ENCODE results near the gene PRDM16. TPM values are rescaled to one million over a fixed set of nuclear protein-coding genes. Genes with fewer than 3 reads are reported as not detected.

PRDM16 gene
- total RNA-seq, 1 experiment from 2014 or later: 6.1 TPM

DNA sequence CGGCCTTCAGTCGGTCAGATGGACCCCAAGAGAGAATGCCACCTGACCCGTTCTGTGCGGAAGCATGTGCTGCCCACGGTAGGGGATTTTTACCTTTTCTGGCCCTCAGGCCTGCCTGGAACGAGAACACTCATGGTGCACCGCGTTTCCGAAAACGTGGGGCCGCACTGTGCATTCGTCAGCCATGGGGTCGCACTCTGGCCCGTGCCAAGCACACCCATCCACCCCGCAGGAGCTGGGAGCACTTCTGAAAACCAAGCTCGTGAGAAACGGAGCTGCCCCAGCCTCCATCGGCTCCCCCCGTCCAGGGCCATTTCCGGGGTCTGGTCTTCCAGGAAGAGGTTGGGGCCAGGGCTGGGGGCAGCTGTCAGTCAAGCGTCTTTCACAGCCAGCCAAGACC, 72.8 kb downstream of the PRDM16 start:
- intact Hi-C loops (cut with micrococcal nuclease): no loop called here
- Histone ChIP-seq H2AFZ (ENCODE audit: low read depth, low read length, poor library complexity, severe bottlenecking) (no peak overlapping the region), H3K27ac (ENCODE audit: low read depth, low read length) (no peak overlapping the region), H3K79me2 (ENCODE audit: insufficient read depth, low read length) (no peaks in the 10 kb centered on the region), H3K27me3 (ENCODE audit: insufficient read depth, low read length) (no peaks in the 10 kb centered on the region), H3K9ac (ENCODE audit: low read length) (no peak overlapping the region), H4K20me1 (ENCODE audit: insufficient read depth) (no peaks in the 10 kb centered on the region), H3K4me1 (ENCODE audit: control insufficient read depth in 1 of 2, insufficient read depth in 2 of 2, low read length in 2 of 2) (no peaks in the 10 kb centered on the region), H3K9me2 (ENCODE audit: insufficient read depth) (no peaks in the 10 kb centered on the region), H3K36me3 (ENCODE audit: control insufficient read depth in 1 of 2, insufficient read depth in 2 of 2, low read length in 2 of 2) (no peaks in the 10 kb centered on the region), H3K4me2 (ENCODE audit: low read length) (no peak overlapping the region), H3K9me3 (ENCODE audit: control insufficient read depth in 1 of 2, insufficient read depth in 1 of 2, low read depth in 1 of 2, low read length in 2 of 2) (no peaks in the 10 kb centered on the region), H3K4me3 (replicated peaks in 1 of 2; ENCODE audit: low read depth in 1 of 2, low read length in 2 of 2) (no peak overlapping the region)
- RAD21 ChIA-PET (ENCODE audit: low non-redundant PET in 1 of 2, low total read pairs in 2 of 2, uncharacterized antibody in 2 of 2, unreplicated experiment in 2 of 2): no interaction called here
- ATAC-seq (no peak), DNase-seq (ENCODE audit: low read depth, low spot score) (no peak)
- CTCF ChIA-PET: no interaction called here
- TF ChIP-seq EZH2 (IDR thresholded peaks at IDR 0.05) (no peak), RAD21 (IDR thresholded peaks at IDR 0.05; ENCODE audit: low read depth) (no peak), CEBPB (IDR thresholded peaks at IDR 0.05; ENCODE audit: low read depth) (no peak), SP1 (IDR thresholded peaks at IDR 0.05; ENCODE audit: low read depth) (no peak), POLR2A (IDR thresholded peaks at IDR 0.05; ENCODE audit: borderline replicate concordance, extremely low read depth, insufficient read depth, insufficient read length) (no peak), POLR2AphosphoS5 (IDR thresholded peaks at IDR 0.05; ENCODE audit: low read depth, low read length) (no peak), FOSL1 (IDR thresholded peaks at IDR 0.05; ENCODE audit: low read depth) (no peak), ELF1 (IDR thresholded peaks at IDR 0.05; ENCODE audit: borderline replicate concordance, low read depth) (no peak), SRF (IDR thresholded peaks at IDR 0.05; ENCODE audit: low read depth) (no peak), ZFX (IDR thresholded peaks at IDR 0.05) (no peak)
- TF ChIP-seq, protein P1, sequence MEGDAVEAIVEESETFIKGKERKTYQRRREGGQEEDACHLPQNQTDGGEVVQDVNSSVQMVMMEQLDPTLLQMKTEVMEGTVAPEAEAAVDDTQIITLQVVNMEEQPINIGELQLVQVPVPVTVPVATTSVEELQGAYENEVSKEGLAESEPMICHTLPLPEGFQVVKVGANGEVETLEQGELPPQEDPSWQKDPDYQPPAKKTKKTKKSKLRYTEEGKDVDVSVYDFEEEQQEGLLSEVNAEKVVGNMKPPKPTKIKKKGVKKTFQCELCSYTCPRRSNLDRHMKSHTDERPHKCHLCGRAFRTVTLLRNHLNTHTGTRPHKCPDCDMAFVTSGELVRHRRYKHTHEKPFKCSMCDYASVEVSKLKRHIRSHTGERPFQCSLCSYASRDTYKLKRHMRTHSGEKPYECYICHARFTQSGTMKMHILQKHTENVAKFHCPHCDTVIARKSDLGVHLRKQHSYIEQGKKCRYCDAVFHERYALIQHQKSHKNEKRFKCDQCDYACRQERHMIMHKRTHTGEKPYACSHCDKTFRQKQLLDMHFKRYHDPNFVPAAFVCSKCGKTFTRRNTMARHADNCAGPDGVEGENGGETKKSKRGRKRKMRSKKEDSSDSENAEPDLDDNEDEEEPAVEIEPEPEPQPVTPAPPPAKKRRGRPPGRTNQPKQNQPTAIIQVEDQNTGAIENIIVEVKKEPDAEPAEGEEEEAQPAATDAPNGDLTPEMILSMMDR (IDR thresholded peaks at IDR 0.05 in 2 of 3, conservative IDR thresholded peaks at IDR 0.05 in 1 of 3; ENCODE audit: borderline replicate concordance in 1 of 3, insufficient read depth in 1 of 3, low read depth in 2 of 3, low read length in 2 of 3): no peak
- BruUV-seq (replicated peaks): no TSS peak
- POLR2A ChIA-PET: no interaction called here

DNA sequence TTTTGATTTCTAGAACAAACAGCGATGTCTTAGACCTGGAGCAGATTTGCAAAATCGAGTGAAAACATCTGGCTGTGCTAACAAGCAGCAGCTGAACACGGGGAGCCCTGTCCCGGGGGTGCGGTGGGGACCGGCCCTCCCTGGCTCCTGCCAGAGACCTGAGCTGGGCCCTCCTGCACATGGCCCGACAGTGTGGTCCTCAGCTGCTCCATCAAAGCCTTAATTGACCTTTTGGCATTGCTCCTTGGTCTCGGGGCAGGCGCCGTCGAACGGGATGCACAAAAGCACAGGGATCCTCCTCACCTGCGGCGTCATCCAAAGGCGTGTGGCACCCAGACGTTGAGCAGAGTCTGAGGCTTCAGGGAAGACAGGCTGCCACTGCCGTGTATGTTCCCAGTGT, 73.2 kb downstream of the PRDM16 start:
- no peak overlapping the region for H3K9ac ChIP-seq (ENCODE audit: low read length)
- no peaks in the 10 kb centered on the region for H4K20me1 ChIP-seq (ENCODE audit: insufficient read depth)
- intact Hi-C loops (cut with micrococcal nuclease): no loop called here
- BruUV-seq (replicated peaks): no TSS peak
- no peak overlapping the region for H3K4me2 ChIP-seq (ENCODE audit: low read length)
- H3K79me2 ChIP-seq (ENCODE audit: insufficient read depth, low read length): no peaks in the 10 kb centered on the region
- ChIA-PET CTCF (no interaction called here), POLR2A (no interaction called here), RAD21 (ENCODE audit: low non-redundant PET in 1 of 2, low total read pairs in 2 of 2, uncharacterized antibody in 2 of 2, unreplicated experiment in 2 of 2) (no interaction called here)
- no peaks in the 10 kb centered on the region for H3K9me3 ChIP-seq (ENCODE audit: control insufficient read depth in 1 of 2, insufficient read depth in 1 of 2, low read depth in 1 of 2, low read length in 2 of 2)
- no peaks in the 10 kb centered on the region for H3K27me3 ChIP-seq (ENCODE audit: insufficient read depth, low read length)
- H3K36me3 ChIP-seq (ENCODE audit: control insufficient read depth in 1 of 2, insufficient read depth in 2 of 2, low read length in 2 of 2): no peaks in the 10 kb centered on the region
- H3K9me2 ChIP-seq (ENCODE audit: insufficient read depth): no peaks in the 10 kb centered on the region
- DNase-seq (ENCODE audit: low read depth, low spot score) (no peak), ATAC-seq (no peak)
- no peak overlapping the region for H3K4me3 ChIP-seq (replicated peaks in 1 of 2; ENCODE audit: low read depth in 1 of 2, low read length in 2 of 2)
- no peaks in the 10 kb centered on the region for H3K4me1 ChIP-seq (ENCODE audit: control insufficient read depth in 1 of 2, insufficient read depth in 2 of 2, low read length in 2 of 2)
- H2AFZ ChIP-seq (ENCODE audit: low read depth, low read length, poor library complexity, severe bottlenecking): no peak overlapping the region
- H3K27ac ChIP-seq (ENCODE audit: low read depth, low read length): no peak overlapping the region
- no peak for TF ChIP-seq YY1 (IDR thresholded peaks at IDR 0.05; ENCODE audit: extremely low read depth, insufficient replicate concordance, low read depth, low read length)
- TF ChIP-seq CEBPB (IDR thresholded peaks at IDR 0.05; ENCODE audit: low read depth): no peak
- TF ChIP-seq, protein P2, sequence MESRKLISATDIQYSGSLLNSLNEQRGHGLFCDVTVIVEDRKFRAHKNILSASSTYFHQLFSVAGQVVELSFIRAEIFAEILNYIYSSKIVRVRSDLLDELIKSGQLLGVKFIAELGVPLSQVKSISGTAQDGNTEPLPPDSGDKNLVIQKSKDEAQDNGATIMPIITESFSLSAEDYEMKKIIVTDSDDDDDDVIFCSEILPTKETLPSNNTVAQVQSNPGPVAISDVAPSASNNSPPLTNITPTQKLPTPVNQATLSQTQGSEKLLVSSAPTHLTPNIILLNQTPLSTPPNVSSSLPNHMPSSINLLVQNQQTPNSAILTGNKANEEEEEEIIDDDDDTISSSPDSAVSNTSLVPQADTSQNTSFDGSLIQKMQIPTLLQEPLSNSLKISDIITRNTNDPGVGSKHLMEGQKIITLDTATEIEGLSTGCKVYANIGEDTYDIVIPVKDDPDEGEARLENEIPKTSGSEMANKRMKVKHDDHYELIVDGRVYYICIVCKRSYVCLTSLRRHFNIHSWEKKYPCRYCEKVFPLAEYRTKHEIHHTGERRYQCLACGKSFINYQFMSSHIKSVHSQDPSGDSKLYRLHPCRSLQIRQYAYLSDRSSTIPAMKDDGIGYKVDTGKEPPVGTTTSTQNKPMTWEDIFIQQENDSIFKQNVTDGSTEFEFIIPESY (IDR thresholded peaks at IDR 0.05; ENCODE audit: extremely low read depth, insufficient replicate concordance, low read length): no peak
- TF ChIP-seq JUND (IDR thresholded peaks at IDR 0.05): no peak
- no peak for TF ChIP-seq EZH2 (IDR thresholded peaks at IDR 0.05)
- no peak for TF ChIP-seq ZFX (IDR thresholded peaks at IDR 0.05)
- TF ChIP-seq, protein P3, sequence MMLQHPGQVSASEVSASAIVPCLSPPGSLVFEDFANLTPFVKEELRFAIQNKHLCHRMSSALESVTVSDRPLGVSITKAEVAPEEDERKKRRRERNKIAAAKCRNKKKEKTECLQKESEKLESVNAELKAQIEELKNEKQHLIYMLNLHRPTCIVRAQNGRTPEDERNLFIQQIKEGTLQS (IDR thresholded peaks at IDR 0.05): no peak
- TF ChIP-seq POLR2A (IDR thresholded peaks at IDR 0.05; ENCODE audit: borderline replicate concordance, extremely low read depth, insufficient read depth, insufficient read length): no peak
- no peak for TF ChIP-seq POLR2AphosphoS5 (IDR thresholded peaks at IDR 0.05; ENCODE audit: low read depth, low read length)
- TF ChIP-seq ELF1 (IDR thresholded peaks at IDR 0.05; ENCODE audit: borderline replicate concordance, low read depth): no peak
- no peak for TF ChIP-seq EZH2phosphoT487 (IDR thresholded peaks at IDR 0.05; ENCODE audit: borderline replicate concordance)
- no peak for TF ChIP-seq SRF (IDR thresholded peaks at IDR 0.05; ENCODE audit: low read depth)
- TF ChIP-seq, protein P4, sequence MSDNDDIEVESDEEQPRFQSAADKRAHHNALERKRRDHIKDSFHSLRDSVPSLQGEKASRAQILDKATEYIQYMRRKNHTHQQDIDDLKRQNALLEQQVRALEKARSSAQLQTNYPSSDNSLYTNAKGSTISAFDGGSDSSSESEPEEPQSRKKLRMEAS (IDR thresholded peaks at IDR 0.05): no peak
- no peak for TF ChIP-seq TCF7L2 (IDR thresholded peaks at IDR 0.05; ENCODE audit: borderline replicate concordance, extremely low read depth, insufficient read depth, insufficient read length)
